H1 (cell line): ENCODE measurements around the gene KRTAP12-4. TPM values are rescaled to one million over a fixed set of nuclear protein-coding genes. Genes with fewer than 3 reads are reported as not detected.

Source experiments
- CTCF ChIA-PET: fragments of 300-600 bp; sonication (Branson Sonifier 250); formaldehyde crosslinking; loops from one replicate; lab custom pipeline; 2021; ENCODE audit not compliant: partially characterized antibody; lab: Charles Lee
- POLR2A ChIA-PET: fragments of 300-600 bp; sonication (Branson Sonifier 250); formaldehyde crosslinking; loops from one replicate; lab custom pipeline; 2021; ENCODE audit warnings: inconsistent platforms; ENCODE audit not compliant: partially characterized antibody; lab: Charles Lee
- DNase-seq, 2 experiments: peaks; one replicate each; pipeline versions ENCODE4 v3.0.0 to v3.0.0-alpha.2; 2010 to 2022; ENCODE audit warnings: low spot score in 2 of 2, low read depth in 1 of 2, mixed read lengths in 1 of 2
- FAIRE-seq: peaks from 2 replicates; lab custom pipeline; 2011; peaks lifted over from hg19 to GRCh38; lab: Jason Lieb, UNC
- H2AFZ ChIP-seq: 2 replicates; pipeline ENCODE4 v1.8.1; 2012; ENCODE audit warnings: low read length, inconsistent platforms
- H2AK5ac ChIP-seq: 2 replicates; pipeline ENCODE4 v1.6.1; 2013; ENCODE audit warnings: low read depth, low read length
- H2BK120ac ChIP-seq: replicated peaks from 2 replicates; pipeline ENCODE3; 2013; ENCODE audit warnings: low read depth, low read length, inconsistent platforms
- H2BK12ac ChIP-seq: 2 replicates; pipeline ENCODE4 v1.6.1; 2013; ENCODE audit warnings: low read depth, low read length
- H2BK15ac ChIP-seq: 2 replicates; pipeline ENCODE4 v1.6.1; 2013; ENCODE audit warnings: low read length
- H2BK20ac ChIP-seq: 2 replicates; pipeline ENCODE4 v1.6.1; 2013; ENCODE audit warnings: low read length
- H2BK5ac ChIP-seq: 2 replicates; pipeline ENCODE4 v1.6.1; 2013; ENCODE audit warnings: low read depth, low read length
- H3K14ac ChIP-seq: 2 replicates; pipeline ENCODE4 v1.6.1; 2013; ENCODE audit warnings: inconsistent platforms; ENCODE audit not compliant: insufficient read length
- H3K18ac ChIP-seq: 2 replicates; pipeline ENCODE4 v1.6.1; 2013; ENCODE audit warnings: low read length; ENCODE audit errors: extremely low read depth
- H3K23ac ChIP-seq: 2 replicates; pipeline ENCODE4 v1.6.1; 2013; ENCODE audit warnings: inconsistent platforms; ENCODE audit not compliant: insufficient read length
- H3K23me2 ChIP-seq: 2 replicates; pipeline ENCODE4 v1.6.1; 2013; ENCODE audit warnings: low read depth, low read length
- H3K27ac ChIP-seq: 2 replicates; pipeline ENCODE4 v1.6.1; 2011; ENCODE audit warnings: low read depth, low read length, inconsistent platforms
- H3K27me3 ChIP-seq, 4 experiments: replicated peaks in 1 of 4; 1 replicate in 1 of 4; 2 replicates in 3 of 4; pipeline versions ENCODE4 v1.6.1 to v1.8.1; 2011 to 2013; ENCODE audit warnings: low read length in 3 of 4, mild to moderate bottlenecking in 3 of 4, inconsistent platforms in 2 of 4, mixed read lengths in 2 of 4, moderate library complexity in 1 of 4; ENCODE audit not compliant: control insufficient read depth in 3 of 4, insufficient read depth in 3 of 4; ENCODE audit errors: extremely low read depth in 1 of 4
- H3K36me3 ChIP-seq, 4 experiments: 2 replicates each; pipeline versions ENCODE4 v1.6.1 to v1.8.1; 2011 to 2013; ENCODE audit warnings: mild to moderate bottlenecking in 4 of 4, low read length in 3 of 4, moderate library complexity in 2 of 4, control low read depth in 1 of 4, inconsistent platforms in 1 of 4; ENCODE audit not compliant: insufficient read depth in 4 of 4, control insufficient read depth in 2 of 4
- H3K4ac ChIP-seq: replicated peaks from 2 replicates; pipeline ENCODE3; 2013; ENCODE audit warnings: low read length, low read depth, mixed read lengths, inconsistent platforms; ENCODE audit not compliant: insufficient read length
- H3K4me1 ChIP-seq, 4 experiments: replicated peaks in 1 of 4; 1 replicate in 1 of 4; 2 replicates in 3 of 4; pipeline versions ENCODE4 v1.6.1 to v1.8.1; 2011 to 2013; ENCODE audit warnings: low read length in 3 of 4, inconsistent platforms in 2 of 4, mixed read lengths in 1 of 4; ENCODE audit not compliant: insufficient read depth in 4 of 4, control insufficient read depth in 3 of 4
- H3K4me2 ChIP-seq, 2 experiments: 2 replicates each; pipeline versions ENCODE4 v1.6.1 to v1.8.1; 2011 to 2013; ENCODE audit warnings: low read depth in 2 of 2, low read length in 2 of 2, control low read depth in 1 of 2, inconsistent platforms in 1 of 2, mild to moderate bottlenecking in 1 of 2; ENCODE audit not compliant: insufficient read depth in 1 of 2
- H3K4me3 ChIP-seq, 4 experiments: fragments of 200-600, 300-600 bp in 1 of 4; sonication (generic), shearing (Covaris generic), sonication (Bioruptor Twin) in 1 of 4; 2 replicates each; pipeline versions ENCODE4 v1.5.1 to v1.8.1; 2011 to 2016; ENCODE audit warnings: low read length in 4 of 4, low read depth in 3 of 4, control low read depth in 2 of 4, inconsistent platforms in 2 of 4, mild to moderate bottlenecking in 2 of 4, mixed read lengths in 1 of 4, moderate library complexity in 1 of 4; ENCODE audit not compliant: insufficient read depth in 2 of 4; ENCODE audit errors: extremely low read depth in 1 of 4
- H3K56ac ChIP-seq: replicated peaks from 2 replicates; pipeline ENCODE3; 2013; ENCODE audit warnings: low read depth, mild to moderate bottlenecking, mixed read lengths, low read length, inconsistent platforms; ENCODE audit not compliant: insufficient read length
- H3K79me1 ChIP-seq: 2 replicates; pipeline ENCODE4 v1.6.1; 2013; ENCODE audit warnings: low read depth, low read length, control low read depth
- H3K79me2 ChIP-seq, 2 experiments: 2 replicates each; pipeline versions ENCODE4 v1.6.1 to v1.8.1; 2012 to 2013; ENCODE audit warnings: low read length in 2 of 2, mild to moderate bottlenecking in 2 of 2, inconsistent platforms in 1 of 2; ENCODE audit not compliant: insufficient read depth in 2 of 2, control insufficient read depth in 1 of 2
- H3K9ac ChIP-seq, 4 experiments: replicated peaks in 1 of 4; 1 replicate in 1 of 4; 2 replicates in 3 of 4; pipeline versions ENCODE4 v1.6.1 to v1.8.1; 2011 to 2013; ENCODE audit warnings: low read depth in 3 of 4, low read length in 3 of 4, control low read depth in 2 of 4, mild to moderate bottlenecking in 2 of 4, moderate library complexity in 2 of 4, inconsistent platforms in 1 of 4; ENCODE audit errors: extremely low read depth in 1 of 4
- H3K9me3 ChIP-seq, 2 experiments: 2 replicates each; pipeline versions ENCODE4 v1.6.1 to v1.8.1; 2012 to 2013; ENCODE audit warnings: mild to moderate bottlenecking in 2 of 2, moderate library complexity in 2 of 2, control low read depth in 1 of 2, inconsistent platforms in 1 of 2, low read depth in 1 of 2, low read length in 1 of 2, mixed read lengths in 1 of 2; ENCODE audit not compliant: insufficient read depth in 2 of 2
- H4K20me1 ChIP-seq, 2 experiments: replicated peaks in 1 of 2; 2 replicates each; pipeline versions ENCODE3 to v1.8.1; 2011 to 2013; ENCODE audit warnings: inconsistent platforms in 2 of 2, low read length in 2 of 2, mild to moderate bottlenecking in 1 of 2; ENCODE audit not compliant: insufficient read depth in 2 of 2, control insufficient read depth in 1 of 2
- H4K5ac ChIP-seq: 2 replicates; pipeline ENCODE4 v1.6.1; 2013; ENCODE audit warnings: low read length, low read depth, mixed read lengths, inconsistent platforms; ENCODE audit not compliant: insufficient read length
- H4K8ac ChIP-seq: 2 replicates; pipeline ENCODE4 v1.8.0; 2013; ENCODE audit warnings: mild to moderate bottlenecking, moderate library complexity, low read length, inconsistent platforms; ENCODE audit not compliant: insufficient read depth; ENCODE audit errors: extremely low read depth
- H4K91ac ChIP-seq: replicated peaks from 2 replicates; pipeline ENCODE3; 2013; ENCODE audit warnings: low read length, mixed read lengths, inconsistent platforms; ENCODE audit not compliant: insufficient read length
- BRCA1 ChIP-seq: IDR thresholded peaks from 2 replicates; pipeline ENCODE4 v1.6.1; 2012; ENCODE audit warnings: low read depth, low read length, improper control_type of control experiment
- HDAC6 ChIP-seq: IDR thresholded peaks from one replicate; pipeline ENCODE4 v1.7.1; 2012; ENCODE audit warnings: low read depth, mild to moderate bottlenecking, inconsistent platforms, low read length, moderate library complexity
- JUND ChIP-seq: IDR thresholded peaks from 2 replicates; pipeline ENCODE4 v1.6.1; 2011; ENCODE audit warnings: mild to moderate bottlenecking, improper control_type of control experiment, low read length
- POU5F1 ChIP-seq: IDR thresholded peaks from 2 replicates; pipeline ENCODE4 v1.6.1; 2011; ENCODE audit warnings: low read depth, mild to moderate bottlenecking, low read length, moderate library complexity
- RAD21 ChIP-seq, 2 experiments: IDR thresholded peaks in 1 of 2; conservative IDR thresholded peaks in 1 of 2; 2 replicates each; pipeline ENCODE4 v1.6.1; 2011; ENCODE audit warnings: low read depth in 2 of 2, low read length in 2 of 2, improper control_type of control experiment in 1 of 2, inconsistent platforms in 1 of 2, mild to moderate bottlenecking in 1 of 2, moderate library complexity in 1 of 2
- RNF2 ChIP-seq: fragments of 200-900, 300-1000 bp; sonication (generic); IDR thresholded peaks from 2 replicates; pipeline ENCODE4 v1.7.1; 2016; ENCODE audit warnings: borderline replicate concordance, low read depth, mild to moderate bottlenecking, antibody characterized with exemption, low read length; ENCODE audit not compliant: poor library complexity, severe bottlenecking; ENCODE audit errors: missing control alignments
- RXRA ChIP-seq: IDR thresholded peaks from 2 replicates; pipeline ENCODE4 v1.6.1; 2011; ENCODE audit warnings: low read depth, mild to moderate bottlenecking, low read length, moderate library complexity; ENCODE audit not compliant: insufficient read depth
- SIRT6 ChIP-seq: IDR thresholded peaks from one replicate; pipeline ENCODE4 v1.7.1; 2012; ENCODE audit warnings: low read length, inconsistent platforms
- SIX5 ChIP-seq: IDR thresholded peaks from 2 replicates; pipeline ENCODE4 v1.6.1; 2011; ENCODE audit warnings: mild to moderate bottlenecking, low read depth, low read length
- TAF1 ChIP-seq: IDR thresholded peaks from 2 replicates; pipeline ENCODE4 v1.6.1; 2011; ENCODE audit warnings: mild to moderate bottlenecking, low read depth, low read length
- TEAD4 ChIP-seq: IDR thresholded peaks from 2 replicates; pipeline ENCODE4 v1.6.1; 2012; ENCODE audit warnings: low read depth, low read length, inconsistent platforms, mixed read lengths
- WGBS, 2 experiments: shearing (Covaris generic) in 1 of 2; methylation state at CpG; one replicate each; pipeline versions ENCODE4 v1.1.6 to v1.1.7; 2013 to 2015; ENCODE audit warnings: low lambda C conversion rate in 2 of 2, mixed read lengths in 2 of 2, inconsistent platforms in 1 of 2, low coverage in 1 of 2, missing lambda C conversion rate in 1 of 2; ENCODE audit not compliant: insufficient replicate concordance in 2 of 2, insufficient coverage in 1 of 2, insufficient read length in 1 of 2; ENCODE audit errors: extremely low coverage in 1 of 2, missing lambda C conversion rate in 1 of 2; 5-methylcytosine and 5-hydroxymethylcytosine counted together
- polyA plus RNA-seq, 7 experiments: library from polyadenylated mRNA; depleted of rRNA in 3 of 7; stranded (reverse) in 5 of 7; unstranded in 2 of 7; fragments of >200 nt in 5 of 7; fragments of 200-250 nt in 2 of 7; gene quantifications; 1 replicate in 5 of 7; 2 replicates in 1 of 7; 4 replicates in 1 of 7; pipeline versions ENCODE4 v1.2.1 to v1.2.3, GENCODE V29; 2011 to 2013; ENCODE audit warnings: missing spikeins in 2 of 7, mixed read lengths in 2 of 7
- total RNA-seq: library from RNA; stranded (reverse); fragmentation: NEBNext Ultra II Directional; extraction: Animal tissue kit (Norgen Biotek cat#: 25700); gene quantifications from 2 replicates; pipeline ENCODE4 v1.2.1, GENCODE V29; 2021
- TF ChIP-seq, protein P1 (sequence below), 3 experiments: IDR thresholded peaks; 1 replicate in 2 of 3; 2 replicates in 1 of 3; pipeline versions ENCODE4 v1.5.1 to v1.6.1; 2011; ENCODE audit warnings: low read length in 3 of 3, mild to moderate bottlenecking in 3 of 3, inconsistent platforms in 2 of 3, low read depth in 1 of 3, moderate library complexity in 1 of 3; ENCODE audit not compliant: insufficient read depth in 1 of 3; ENCODE audit errors: control extremely low read depth in 1 of 3

KRTAP12-4 gene
- total and polyA plus RNA-seq, 2 of the 8 experiments (the other 6 are each of a cell fraction or from before 2014, with no cell fraction given), result not detected

- no peak for FAIRE-seq
- POLR2A ChIA-PET, result no interaction called here
- TF ChIP-seq, protein P1, sequence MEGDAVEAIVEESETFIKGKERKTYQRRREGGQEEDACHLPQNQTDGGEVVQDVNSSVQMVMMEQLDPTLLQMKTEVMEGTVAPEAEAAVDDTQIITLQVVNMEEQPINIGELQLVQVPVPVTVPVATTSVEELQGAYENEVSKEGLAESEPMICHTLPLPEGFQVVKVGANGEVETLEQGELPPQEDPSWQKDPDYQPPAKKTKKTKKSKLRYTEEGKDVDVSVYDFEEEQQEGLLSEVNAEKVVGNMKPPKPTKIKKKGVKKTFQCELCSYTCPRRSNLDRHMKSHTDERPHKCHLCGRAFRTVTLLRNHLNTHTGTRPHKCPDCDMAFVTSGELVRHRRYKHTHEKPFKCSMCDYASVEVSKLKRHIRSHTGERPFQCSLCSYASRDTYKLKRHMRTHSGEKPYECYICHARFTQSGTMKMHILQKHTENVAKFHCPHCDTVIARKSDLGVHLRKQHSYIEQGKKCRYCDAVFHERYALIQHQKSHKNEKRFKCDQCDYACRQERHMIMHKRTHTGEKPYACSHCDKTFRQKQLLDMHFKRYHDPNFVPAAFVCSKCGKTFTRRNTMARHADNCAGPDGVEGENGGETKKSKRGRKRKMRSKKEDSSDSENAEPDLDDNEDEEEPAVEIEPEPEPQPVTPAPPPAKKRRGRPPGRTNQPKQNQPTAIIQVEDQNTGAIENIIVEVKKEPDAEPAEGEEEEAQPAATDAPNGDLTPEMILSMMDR (IDR thresholded peaks at IDR 0.05; ENCODE audit: control extremely low read depth in 1 of 3, insufficient read depth in 1 of 3, low read depth in 1 of 3, low read length in 3 of 3), result no peak
- TF ChIP-seq TAF1 (no peak), RAD21 (IDR thresholded peaks at IDR 0.05 in 1 of 2, conservative IDR thresholded peaks at IDR 0.05 in 1 of 2; ENCODE audit: low read depth in 2 of 2, low read length in 2 of 2) (no peak), JUND (no peak), BRCA1 (no peak), SIX5 (no peak), TEAD4 (no peak), HDAC6 (no peak), SIRT6 (no peak), POU5F1 (no peak), RXRA (no peak), RNF2 (no peak)
Measured at GRCh38 chr21:44640761-44641160, 13.7 kb downstream of the KRTAP12-4 start.

More at GRCh38 chr21:44640761-44641160, 13.7 kb downstream of the KRTAP12-4 start:
- WGBS, 2 experiments, result 93% methylated on average over 5 of the region's 5 CpGs; no CpG with 5 or more reads in 1 of the 2 experiments
- H4K5ac ChIP-seq, result no peak overlapping the region
- H3K4me1 ChIP-seq, result no peaks in the 10 kb centered on the region; a peak in 1 of 7 replicates
- H3K23me2 ChIP-seq, result no peaks in the 10 kb centered on the region; the same call in 1 of the 2 replicates
- no peak overlapping the region for H2BK120ac ChIP-seq
- no peak overlapping the region for H3K4me2 ChIP-seq
- peaks cover 3 to 8% of the 10 kb centered on the region in 2 experiments; a peak in 2 of 4 replicates for H3K9me3 ChIP-seq
- H2BK20ac ChIP-seq, result no peak overlapping the region
- no peak overlapping the region for H3K14ac ChIP-seq
- no peak overlapping the region for H4K91ac ChIP-seq
- CTCF ChIA-PET, result no interaction called here
- H3K27me3 ChIP-seq, result no peaks in the 10 kb centered on the region
- H3K36me3 ChIP-seq, result no peaks in the 10 kb centered on the region
- no peak for DNase-seq
- no peak overlapping the region for H3K4me3 ChIP-seq
- H2BK12ac ChIP-seq, result no peak overlapping the region
- no peak overlapping the region for H3K56ac ChIP-seq
- no peak overlapping the region for H3K9ac ChIP-seq
- no peak overlapping the region for H2AFZ ChIP-seq
- no peak overlapping the region for H3K27ac ChIP-seq
- H3K4ac ChIP-seq, result no peak overlapping the region
- no peak overlapping the region for H2AK5ac ChIP-seq
- H4K20me1 ChIP-seq, result peaks cover 0 to 3% of the 10 kb centered on the region in 2 experiments
- H2BK15ac ChIP-seq, result no peak overlapping the region
- no peak overlapping the region for H3K23ac ChIP-seq
- H2BK5ac ChIP-seq, result no peak overlapping the region
- H3K79me2 ChIP-seq, result no peaks in the 10 kb centered on the region
- no peak overlapping the region for H3K18ac ChIP-seq
- H4K8ac ChIP-seq, result no peak overlapping the region
- H3K79me1 ChIP-seq, result no peaks in the 10 kb centered on the region
